GM19238 (cell line): ENCODE results near the gene SORBS2.

Experiments
- DNase-seq: peaks from one replicate; pipeline ENCODE4 v3.0.0; 2011; ENCODE audit warnings: low spot score; ENCODE audit not compliant: insufficient read length

Gene SORBS2

DNA sequence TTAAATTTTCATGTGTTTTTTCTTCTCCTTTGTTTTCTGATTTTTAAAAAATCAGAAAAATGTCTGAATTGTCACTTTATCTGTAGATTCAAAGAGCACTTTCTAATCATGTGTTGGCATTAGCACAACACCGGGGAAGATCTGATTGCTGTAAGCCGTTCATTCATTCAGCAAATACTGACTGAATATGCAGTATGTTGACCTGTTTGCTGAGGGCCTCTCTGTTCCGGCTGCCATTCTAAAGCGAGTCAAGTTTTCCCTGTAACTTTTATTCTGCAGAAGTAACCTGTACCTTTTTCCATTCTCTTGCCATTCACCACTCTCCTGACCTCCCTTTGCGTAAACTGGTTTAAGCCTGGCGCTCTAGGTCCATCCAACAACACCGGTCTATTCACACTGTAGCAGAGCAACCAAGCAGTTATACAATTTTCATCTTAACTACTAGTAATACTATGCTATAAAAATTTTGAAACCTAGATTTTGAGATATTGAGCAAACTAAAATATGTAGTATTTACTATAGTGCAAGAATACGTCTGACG lies 6.7 kb downstream of the SORBS2 start:
- no peak for DNase-seq

DNA sequence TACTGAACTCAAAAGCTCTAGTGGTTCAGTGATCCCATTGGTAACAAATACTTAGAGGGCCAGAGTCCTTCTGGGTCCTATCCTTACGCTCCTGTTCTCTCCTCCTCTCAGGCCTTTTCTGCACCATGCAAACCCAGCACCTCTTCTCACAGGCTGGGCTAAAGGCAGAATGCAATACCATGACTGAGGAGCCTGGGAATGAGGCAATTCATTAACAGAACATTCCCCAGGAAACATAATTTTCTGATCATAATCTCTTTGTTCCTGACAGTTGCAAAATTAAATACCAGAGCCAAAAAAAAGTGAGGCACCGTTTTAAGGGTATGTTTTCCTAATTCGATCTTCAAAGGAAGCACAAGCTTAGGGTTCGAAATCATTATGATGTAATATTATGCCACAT lies 9.0 kb downstream of the SORBS2 start:
- DNase-seq, result no peak

DNA sequence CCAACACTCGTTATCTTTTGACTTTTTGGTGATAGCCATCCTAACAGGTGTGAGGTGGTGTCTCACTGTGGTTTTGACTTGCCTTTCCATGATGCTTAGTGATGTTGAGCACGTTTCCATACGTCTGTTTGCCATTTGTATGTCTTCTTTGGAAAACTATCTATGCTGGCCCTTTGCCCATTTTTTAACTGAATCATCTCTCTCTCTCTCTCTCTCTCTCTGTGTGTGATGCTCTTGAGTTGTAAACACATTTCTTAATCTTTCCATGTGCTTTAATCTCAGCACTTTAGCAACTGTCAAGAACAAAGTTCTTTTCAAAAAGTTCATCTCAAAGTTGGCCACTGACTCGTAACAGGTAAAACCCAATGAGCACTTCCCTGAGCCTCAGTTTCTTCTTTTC lies 10.5 kb downstream of the SORBS2 start:
- no peak for DNase-seq

- no peak for DNase-seq
These were observed 11.6 kb downstream of the SORBS2 start for GRCh38 chr4:185800266-185800945.

DNA sequence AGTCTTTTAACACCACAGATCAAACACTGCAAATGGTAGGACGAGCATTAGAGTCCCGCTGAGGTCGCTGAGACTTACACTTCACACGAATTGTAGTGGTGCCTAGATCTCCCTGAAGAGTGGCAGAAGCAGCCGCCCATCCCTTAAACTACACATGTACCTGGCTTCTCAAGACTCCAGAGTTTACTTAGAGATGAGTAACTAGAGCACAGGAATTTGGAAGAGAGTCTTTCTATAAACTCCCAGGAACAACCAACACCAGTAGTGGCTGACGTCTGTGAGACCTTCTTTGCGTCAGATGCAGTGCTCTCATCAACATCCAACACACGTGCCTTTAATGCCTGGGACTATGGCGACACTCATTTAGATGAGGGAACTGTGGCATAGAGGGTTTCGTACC lies 12.6 kb downstream of the SORBS2 start:
- DNase-seq, result no peak

- DNase-seq, result no peak
These were observed 14.2 kb downstream of the SORBS2 start for GRCh38 chr4:185797596-185798338.

GRCh38 chr4:185797018-185797417 lies 15.0 kb downstream of the SORBS2 start:
- no peak for DNase-seq

DNA sequence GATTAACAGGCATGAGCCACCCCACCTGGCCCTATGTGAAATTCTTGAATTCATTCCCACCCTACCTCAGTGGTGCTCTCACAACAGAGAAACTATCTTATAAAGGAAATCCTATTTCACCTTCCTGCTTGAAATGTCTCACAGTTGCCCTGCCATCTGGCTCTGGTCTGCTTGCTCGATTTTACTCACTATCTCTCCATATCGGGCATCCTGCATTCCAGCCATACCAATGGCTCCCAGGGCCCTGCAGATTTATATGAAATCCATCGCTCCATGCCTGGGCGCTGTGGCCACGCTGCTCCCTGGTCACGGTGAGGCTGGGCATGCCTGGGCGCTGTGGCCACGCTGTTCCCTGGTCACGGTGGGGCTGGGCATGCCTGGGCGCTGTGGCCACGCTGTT lies 15.8 kb downstream of the SORBS2 start:
- no peak for DNase-seq

DNA sequence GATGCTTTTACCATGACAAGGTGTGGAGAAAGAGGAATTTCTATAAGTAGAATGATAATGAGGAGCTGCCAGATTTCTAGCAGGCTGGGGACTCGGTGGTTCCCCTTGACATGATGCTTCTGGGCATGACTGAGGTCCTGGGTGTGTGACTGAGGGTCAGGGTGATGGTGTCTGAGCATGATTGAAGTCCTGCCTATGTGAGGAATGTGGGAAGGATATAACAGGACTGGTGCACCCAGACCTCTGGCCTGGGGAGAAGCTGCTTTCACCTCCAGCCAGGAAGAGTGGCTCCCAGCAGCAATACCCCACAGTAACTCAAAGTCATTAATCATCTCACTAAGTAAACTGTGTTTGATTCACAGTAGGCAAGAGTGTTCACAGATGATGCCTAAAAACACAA lies 17.4 kb downstream of the SORBS2 start:
- no peak for DNase-seq

DNA sequence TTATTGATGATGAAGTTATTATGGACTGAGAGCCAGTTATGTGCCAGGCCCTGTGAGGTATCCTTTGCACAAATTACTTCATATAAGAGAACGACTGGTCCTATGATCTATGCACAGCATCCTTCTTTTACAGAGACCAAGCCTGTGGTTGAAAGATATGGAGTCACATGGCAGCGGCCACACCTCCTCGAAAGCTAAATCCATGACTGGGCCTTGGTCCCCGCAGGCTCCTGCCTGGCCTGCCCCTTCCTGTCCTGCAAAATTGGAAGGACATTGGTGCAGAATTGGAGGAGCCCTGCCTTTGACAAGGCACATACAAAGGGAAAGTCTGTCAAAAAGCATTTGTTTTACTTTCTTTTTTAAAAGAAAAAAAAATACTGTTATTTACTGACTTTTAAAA lies 18.3 kb downstream of the SORBS2 start:
- DNase-seq, result no peak

- DNase-seq, result no peak
These were observed 18.9 kb downstream of the SORBS2 start for GRCh38 chr4:185793116-185793485.

DNA sequence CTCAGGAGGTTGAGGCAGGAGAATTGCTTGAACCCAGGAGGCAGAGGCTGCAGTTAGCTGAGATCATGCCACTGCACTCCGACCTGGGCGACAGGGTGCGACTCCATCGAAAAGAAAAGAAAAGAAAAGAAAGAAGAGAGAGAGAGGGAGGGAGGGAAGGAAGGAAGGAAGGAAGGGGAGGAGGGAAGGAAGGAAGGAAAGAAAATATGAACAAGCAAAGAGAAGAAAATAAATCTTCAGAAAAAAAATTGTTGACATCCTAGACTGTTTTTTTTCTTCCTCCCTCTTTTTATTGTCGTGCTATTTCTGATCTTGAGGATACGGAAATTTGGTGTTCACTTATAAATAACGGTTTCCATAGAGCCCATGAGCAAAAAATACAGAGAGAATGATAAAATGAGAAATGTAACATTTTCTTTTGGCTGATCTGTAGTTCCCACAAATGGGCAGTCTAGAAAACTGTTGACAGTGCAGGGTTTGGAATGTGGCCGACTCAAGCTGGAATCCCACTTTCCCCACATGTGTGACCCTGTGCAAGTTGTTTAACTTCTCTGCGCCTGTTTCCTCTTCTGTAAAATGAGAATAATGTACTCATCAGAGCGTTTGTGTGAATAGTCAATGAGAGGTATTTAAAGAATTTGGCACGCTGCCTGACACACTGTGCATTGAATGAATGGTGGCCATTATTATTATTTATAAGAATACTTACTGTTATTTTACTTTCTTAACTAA lies 19.4 kb downstream of the SORBS2 start:
- DNase-seq, result no peak

GRCh38 chr4:185787926-185788679 lies 23.9 kb downstream of the SORBS2 start:
- DNase-seq, result no peak

GRCh38 chr4:185786422-185786821 lies 25.6 kb downstream of the SORBS2 start:
- no peak for DNase-seq

DNA sequence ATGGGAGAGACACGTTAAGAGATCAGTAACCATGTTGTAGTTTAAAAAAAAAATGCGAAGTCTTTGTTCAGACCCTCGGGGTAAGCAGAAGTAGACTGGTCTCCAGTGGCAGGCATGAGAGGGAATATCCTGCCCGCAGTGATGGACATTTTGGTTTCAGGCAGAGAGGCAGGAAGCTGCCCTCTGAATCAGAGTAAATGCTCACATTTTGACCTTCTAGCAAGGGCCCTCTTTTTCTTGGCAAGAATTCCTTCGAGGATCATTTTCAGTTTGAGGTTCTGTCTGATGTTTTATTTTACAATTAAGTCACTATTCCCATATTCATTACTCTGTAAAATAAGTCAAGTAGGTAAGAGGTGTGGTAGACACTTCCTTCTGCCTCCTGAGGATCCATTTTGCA lies 28.4 kb downstream of the SORBS2 start:
- DNase-seq, result no peak

- DNase-seq, result no peak
These were observed 29.5 kb downstream of the SORBS2 start for GRCh38 chr4:185782523-185782922.

DNA sequence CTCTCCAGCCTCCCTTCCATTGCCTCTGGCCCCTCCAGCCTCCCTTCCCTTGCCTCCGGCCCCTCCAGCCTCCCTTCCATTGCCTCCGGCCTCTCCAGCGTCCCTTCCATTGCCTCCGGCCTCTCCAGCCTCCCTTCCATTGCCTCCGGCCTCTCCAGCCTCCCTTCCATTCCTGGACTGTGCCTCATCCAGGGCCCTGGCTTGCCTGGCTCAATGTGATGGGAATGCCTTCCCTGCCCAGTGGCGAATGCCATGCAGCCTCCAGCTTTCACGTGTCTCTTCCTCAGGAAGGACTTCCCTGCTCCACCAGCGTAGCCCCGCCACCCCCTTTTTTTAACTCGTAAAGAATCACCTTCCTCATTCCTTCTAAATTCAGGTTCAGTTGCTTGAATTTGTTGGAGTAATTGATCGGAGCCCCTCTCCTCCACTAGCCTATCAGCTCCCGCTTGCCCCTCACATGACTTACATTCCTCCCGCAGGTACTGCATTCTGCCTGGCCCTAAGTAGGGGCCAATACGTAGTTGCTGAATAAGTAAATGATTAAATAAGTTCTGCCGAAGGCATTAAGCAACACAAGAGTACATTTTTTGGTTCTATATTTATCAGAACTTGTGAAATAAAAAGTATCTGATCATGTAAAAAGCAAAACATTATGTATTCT lies 30.3 kb downstream of the SORBS2 start:
- DNase-seq, result no peak

- DNase-seq, result no peak
These were observed 31.5 kb downstream of the SORBS2 start for GRCh38 chr4:185780472-185780871.

- no peak for DNase-seq
These were observed 32.5 kb downstream of the SORBS2 start for GRCh38 chr4:185779517-185779916.

- no peak for DNase-seq
These were observed 33.7 kb downstream of the SORBS2 start for GRCh38 chr4:185778307-185778706.
